T-helper 1 cell treated with Interleukin-12 subunit alpha and Interleukin-12 subunit beta and Interleukin-4 antibody, amounts not matched to agents 30 μg/mL and 1 μg/mL, for 36 hours (primary cell): ENCODE data around the gene ZMIZ1.
A peak's percentile ranks its signal among the peaks of the same experiment; 100 is the strongest.

Experiments used
- H3K27ac Mint-ChIP-seq: one replicate; pipeline ENCODE4 v1.8.0; 2021; ENCODE audit warnings: mild to moderate bottlenecking, mixed read lengths
- H3K27me3 Mint-ChIP-seq: one replicate; pipeline ENCODE4 v1.8.0; 2021; ENCODE audit warnings: low read depth, mixed read lengths
- H3K36me3 Mint-ChIP-seq: one replicate; pipeline ENCODE4 v1.8.0; 2021; ENCODE audit warnings: low read depth, mixed read lengths
- H3K4me1 Mint-ChIP-seq: one replicate; pipeline ENCODE4 v1.8.0; 2021; ENCODE audit warnings: low read depth, mixed read lengths
- H3K4me3 Mint-ChIP-seq: one replicate; pipeline ENCODE4 v1.8.0; 2021; ENCODE audit warnings: mild to moderate bottlenecking, moderate library complexity, mixed read lengths
- H3K9me3 Mint-ChIP-seq: one replicate; pipeline ENCODE4 v1.8.0; 2021; ENCODE audit warnings: mixed read lengths

ZMIZ1 gene

DNA sequence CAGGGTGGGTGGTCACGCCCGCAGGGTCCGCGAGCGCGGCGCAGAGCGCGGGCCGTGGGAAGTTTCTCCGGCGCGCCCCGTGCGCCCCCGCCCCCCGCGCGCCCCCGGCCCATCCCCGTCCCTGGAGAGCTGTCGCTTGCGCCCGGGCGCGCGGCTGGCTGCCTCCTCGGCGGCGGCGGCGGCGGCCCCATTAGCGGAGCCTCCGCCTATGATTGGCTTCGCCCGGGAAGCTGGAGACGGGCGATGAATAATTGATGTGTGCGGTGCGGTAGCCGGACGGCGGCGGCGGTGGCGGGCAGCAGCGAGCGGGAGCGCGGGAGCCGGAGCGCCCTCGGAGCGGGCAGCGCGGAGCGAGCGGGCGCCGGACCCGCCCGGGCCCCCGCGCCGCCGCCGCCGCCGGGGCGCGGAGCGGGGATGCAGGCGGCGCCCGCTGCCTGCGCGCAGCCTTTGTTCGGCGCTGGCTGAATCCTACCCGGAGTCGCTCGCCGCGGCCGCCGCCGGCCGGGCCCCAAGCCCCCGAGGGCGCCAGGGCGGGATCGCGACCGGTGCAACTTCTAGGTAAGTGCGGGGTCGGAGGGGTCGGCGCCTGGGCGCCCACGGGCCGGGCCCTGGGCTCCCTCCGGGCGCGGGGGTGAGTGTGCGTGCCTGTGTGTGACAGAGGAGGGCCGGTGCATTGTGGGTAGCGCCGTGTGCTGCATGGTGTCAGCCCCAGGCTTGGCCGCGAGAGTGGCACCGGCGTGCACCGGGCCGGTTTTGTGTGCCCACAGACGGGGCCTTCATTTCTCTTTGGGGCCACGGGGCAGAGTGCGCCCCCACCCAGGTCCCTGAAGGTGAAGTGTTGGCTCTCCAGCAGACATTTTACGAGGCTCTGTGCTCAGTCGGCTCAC is 174.7 kb downstream of the ZMIZ1 start:
- H3K4me1 Mint-ChIP-seq: peaks cover 62% of the 10 kb centered on the region
- H3K4me3 Mint-ChIP-seq: peak overlapping the region; percentile 90

DNA sequence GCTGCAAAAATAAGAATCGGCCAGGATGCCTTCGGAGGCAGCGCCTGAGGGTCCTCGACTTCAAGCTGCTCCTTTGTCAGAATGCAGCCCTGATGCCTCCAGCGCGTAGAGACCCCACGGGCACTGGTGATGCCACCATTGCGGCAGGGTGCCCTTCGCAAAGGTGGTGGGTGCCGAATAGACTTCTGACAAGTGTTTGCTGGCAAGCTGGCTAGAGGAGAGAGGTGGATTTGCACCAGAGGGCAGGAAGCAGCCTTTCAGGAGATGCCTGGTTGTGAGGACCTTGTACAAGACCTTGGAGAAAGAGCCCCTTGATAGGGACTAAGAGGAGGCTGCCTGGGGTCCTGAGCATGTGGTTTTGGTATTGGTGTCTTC is 175.3 kb downstream of the ZMIZ1 start:
- Mint-ChIP-seq H3K9me3 (no peaks in the 10 kb centered on the region), H3K4me3 (peak overlapping the region; percentile 90), H3K36me3 (peaks cover 11% of the 10 kb centered on the region), H3K27me3 (no peaks in the 10 kb centered on the region), H3K27ac (peak overlapping the region; percentile 97), H3K4me1 (peaks cover 61% of the 10 kb centered on the region)

More for the DNA sequence above, 174.7 kb downstream of the ZMIZ1 start:
- Mint-ChIP-seq H3K36me3 (peaks cover 11% of the 10 kb centered on the region), H3K27ac (peak overlapping the region; percentile 97), H3K9me3 (no peaks in the 10 kb centered on the region), H3K27me3 (no peaks in the 10 kb centered on the region)

DNA sequence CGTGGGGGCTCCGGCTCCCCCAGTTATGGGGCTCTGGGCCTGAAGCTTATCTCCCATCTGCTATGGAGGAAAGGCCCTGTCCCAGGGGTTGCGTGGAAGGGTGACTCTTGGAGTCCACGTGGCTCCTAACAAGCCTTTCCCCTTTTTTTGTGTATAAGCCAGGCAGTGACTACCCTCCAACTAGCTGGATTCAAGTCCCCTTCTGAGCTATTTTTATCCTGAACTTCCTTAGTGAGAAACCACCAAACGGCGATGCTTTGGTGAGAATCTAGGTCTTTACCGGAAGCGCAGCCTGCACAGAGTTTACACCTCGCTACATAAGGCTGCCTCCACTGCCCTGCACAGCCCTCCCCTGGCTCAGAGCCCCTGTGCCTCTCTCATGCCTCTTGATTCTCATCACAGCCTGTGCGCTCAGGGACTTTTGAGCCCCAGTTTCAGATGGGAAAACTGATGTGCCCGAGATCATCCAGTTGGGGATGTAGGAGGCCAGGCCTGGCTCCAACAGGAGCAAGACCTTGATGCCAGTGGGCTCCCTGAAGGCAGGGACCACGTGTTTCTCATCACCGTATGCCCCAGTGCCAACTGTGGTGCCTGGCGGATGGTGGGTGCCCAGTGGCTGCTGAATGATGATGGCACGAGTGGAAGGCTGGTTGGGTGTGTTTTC is 176.2 kb downstream of the ZMIZ1 start:
- no peaks in the 10 kb centered on the region for H3K9me3 Mint-ChIP-seq
- H3K27me3 Mint-ChIP-seq: no peaks in the 10 kb centered on the region
- peaks cover 11% of the 10 kb centered on the region for H3K36me3 Mint-ChIP-seq
- peak overlapping the region; percentile 90 for H3K4me3 Mint-ChIP-seq
- H3K4me1 Mint-ChIP-seq: peaks cover 69% of the 10 kb centered on the region
- peak overlapping the region; percentile 97 for H3K27ac Mint-ChIP-seq

DNA sequence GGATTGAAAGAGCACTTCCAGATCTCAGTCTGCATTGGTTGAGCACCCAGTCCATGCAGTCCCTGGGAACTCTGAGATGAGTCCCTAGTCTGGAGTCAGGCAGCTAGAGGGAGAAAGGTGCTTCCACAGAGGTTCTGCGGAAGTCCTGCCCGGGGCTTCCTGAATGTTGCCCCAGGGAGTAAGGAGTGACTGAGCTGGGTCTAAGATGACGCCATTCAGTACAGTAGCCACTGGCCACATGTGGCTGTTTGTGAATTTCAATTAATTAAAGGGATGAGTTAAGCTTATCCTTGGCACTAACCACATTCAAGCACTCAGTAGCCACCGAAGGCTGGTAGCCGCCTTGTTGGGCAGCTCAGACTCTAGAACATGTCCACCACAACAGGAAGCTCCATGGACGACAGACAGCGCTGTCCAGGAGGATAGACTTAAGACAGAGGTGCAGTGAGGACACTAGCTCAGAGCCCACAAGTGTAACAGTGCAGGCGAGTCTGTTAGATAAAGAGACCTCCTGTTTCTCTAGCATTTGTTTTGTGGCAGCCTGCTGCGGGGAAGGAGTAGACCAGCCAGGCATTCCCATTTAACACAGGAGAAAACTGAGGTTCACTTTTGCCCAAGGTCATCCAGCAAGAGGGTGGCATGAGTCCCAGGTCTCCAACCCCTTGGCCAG is 176.9 kb downstream of the ZMIZ1 start:
- H3K27ac Mint-ChIP-seq: peak overlapping the region; percentile 97

DNA sequence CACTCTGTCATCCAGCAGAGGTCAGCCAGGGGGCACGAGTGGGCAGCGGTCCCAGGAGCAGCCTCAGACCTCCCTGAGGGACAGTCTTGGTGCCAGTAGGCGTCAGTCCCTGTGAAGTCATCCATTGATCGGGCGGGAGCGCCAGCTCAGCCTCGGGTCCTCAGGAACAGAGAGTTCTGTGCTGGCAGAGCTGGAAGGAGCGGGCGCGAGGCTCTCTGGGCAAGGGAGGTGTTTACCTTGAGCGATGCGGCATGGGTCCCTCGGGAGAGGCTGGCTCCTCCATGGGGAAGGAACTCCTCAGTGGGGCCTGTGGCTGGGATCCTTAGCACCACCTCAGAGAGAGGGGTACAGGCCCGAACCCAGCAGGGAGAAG is 177.4 kb downstream of the ZMIZ1 start:
- peak overlapping the region; percentile 97 for H3K27ac Mint-ChIP-seq
- H3K9me3 Mint-ChIP-seq: no peaks in the 10 kb centered on the region
- peaks cover 9% of the 10 kb centered on the region for H3K36me3 Mint-ChIP-seq
- H3K4me1 Mint-ChIP-seq: peaks cover 71% of the 10 kb centered on the region
- H3K4me3 Mint-ChIP-seq: peak overlapping the region; percentile 90
- H3K27me3 Mint-ChIP-seq: no peaks in the 10 kb centered on the region

More for the DNA sequence above, 176.9 kb downstream of the ZMIZ1 start:
- no peaks in the 10 kb centered on the region for H3K27me3 Mint-ChIP-seq
- peaks cover 11% of the 10 kb centered on the region for H3K36me3 Mint-ChIP-seq
- H3K9me3 Mint-ChIP-seq: no peaks in the 10 kb centered on the region
- peaks cover 71% of the 10 kb centered on the region for H3K4me1 Mint-ChIP-seq
- peak overlapping the region; percentile 90 for H3K4me3 Mint-ChIP-seq

DNA sequence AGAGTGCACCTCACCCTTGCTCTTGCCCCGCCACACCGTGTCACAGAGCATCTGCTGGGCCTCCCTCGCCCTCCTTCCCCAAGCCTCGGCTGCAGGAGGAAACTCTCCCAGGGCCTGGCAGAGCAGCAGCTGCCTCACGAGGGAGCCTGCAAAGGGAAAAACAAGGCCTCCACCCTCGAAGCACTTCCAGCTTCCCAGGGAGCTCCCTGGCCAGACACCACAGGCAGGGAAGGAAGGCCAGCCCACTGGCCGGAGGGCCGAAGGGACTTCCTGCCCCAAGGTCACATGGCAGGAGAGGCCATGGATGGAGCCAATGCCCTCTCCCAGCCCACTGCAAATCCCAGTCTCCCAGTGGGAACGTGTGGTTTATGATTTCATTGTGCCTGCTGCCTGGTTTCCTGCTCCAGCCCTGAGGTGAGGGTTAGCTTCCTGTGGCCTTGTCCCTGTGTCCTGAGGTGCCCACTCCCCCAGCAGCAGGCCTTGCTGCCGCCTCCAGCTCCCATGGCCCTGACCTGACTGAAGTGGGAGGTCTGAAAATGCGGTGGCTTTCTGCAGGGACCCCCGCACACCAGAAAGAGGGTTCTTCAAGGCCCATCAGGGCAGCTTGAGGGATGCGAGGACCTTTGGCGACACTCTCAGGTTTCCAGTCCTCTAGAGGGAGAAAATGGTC is 178.0 kb downstream of the ZMIZ1 start:
- peaks cover 9% of the 10 kb centered on the region for H3K36me3 Mint-ChIP-seq
- H3K9me3 Mint-ChIP-seq: no peaks in the 10 kb centered on the region
- H3K27me3 Mint-ChIP-seq: no peaks in the 10 kb centered on the region
- H3K4me3 Mint-ChIP-seq: no peak overlapping the region
- peak overlapping the region; percentile 45 for H3K27ac Mint-ChIP-seq
- peaks cover 70% of the 10 kb centered on the region for H3K4me1 Mint-ChIP-seq

DNA sequence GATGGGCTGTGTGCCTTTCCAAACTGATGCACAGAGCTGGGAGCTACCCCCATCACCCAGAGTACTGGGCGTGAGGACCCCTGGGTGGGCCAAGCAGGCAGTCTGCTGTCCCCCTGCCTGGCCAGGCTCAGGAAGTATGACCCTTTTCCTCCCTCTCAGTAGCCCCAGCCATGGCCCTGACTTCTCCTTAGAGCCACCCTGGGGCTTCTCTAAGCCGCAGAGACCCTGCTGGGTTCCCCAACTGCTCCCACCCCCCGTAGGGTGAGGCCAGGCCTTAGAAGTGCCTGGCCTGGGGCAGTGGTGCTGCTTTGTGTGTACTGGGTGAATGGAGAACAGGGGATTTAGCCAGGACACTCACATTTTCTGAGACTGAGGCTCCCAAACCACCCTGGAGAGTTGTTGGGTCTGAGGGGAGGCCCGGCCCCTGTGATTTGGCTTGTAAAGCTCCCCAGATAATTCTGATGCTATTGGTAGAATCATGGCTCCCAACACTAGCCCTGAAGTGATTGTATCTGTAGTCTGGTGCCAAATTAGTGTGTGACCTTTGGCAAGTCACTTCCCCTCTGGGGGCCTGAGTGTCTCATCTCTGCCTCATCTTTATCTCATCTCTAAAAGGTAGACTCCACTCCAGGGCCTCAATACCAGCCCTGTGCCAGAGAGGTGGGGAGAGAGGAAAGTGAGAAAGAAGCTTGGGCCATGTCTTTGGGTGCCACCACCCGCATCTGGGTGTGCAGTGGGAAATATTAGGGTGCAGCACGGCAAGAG is 178.8 kb downstream of the ZMIZ1 start:
- H3K27me3 Mint-ChIP-seq: no peaks in the 10 kb centered on the region
- H3K4me1 Mint-ChIP-seq: peaks cover 69% of the 10 kb centered on the region
- H3K4me3 Mint-ChIP-seq: peak overlapping the region; percentile 62
- H3K36me3 Mint-ChIP-seq: peaks cover 9% of the 10 kb centered on the region
- no peaks in the 10 kb centered on the region for H3K9me3 Mint-ChIP-seq
- H3K27ac Mint-ChIP-seq: peak overlapping the region; percentile 86

DNA sequence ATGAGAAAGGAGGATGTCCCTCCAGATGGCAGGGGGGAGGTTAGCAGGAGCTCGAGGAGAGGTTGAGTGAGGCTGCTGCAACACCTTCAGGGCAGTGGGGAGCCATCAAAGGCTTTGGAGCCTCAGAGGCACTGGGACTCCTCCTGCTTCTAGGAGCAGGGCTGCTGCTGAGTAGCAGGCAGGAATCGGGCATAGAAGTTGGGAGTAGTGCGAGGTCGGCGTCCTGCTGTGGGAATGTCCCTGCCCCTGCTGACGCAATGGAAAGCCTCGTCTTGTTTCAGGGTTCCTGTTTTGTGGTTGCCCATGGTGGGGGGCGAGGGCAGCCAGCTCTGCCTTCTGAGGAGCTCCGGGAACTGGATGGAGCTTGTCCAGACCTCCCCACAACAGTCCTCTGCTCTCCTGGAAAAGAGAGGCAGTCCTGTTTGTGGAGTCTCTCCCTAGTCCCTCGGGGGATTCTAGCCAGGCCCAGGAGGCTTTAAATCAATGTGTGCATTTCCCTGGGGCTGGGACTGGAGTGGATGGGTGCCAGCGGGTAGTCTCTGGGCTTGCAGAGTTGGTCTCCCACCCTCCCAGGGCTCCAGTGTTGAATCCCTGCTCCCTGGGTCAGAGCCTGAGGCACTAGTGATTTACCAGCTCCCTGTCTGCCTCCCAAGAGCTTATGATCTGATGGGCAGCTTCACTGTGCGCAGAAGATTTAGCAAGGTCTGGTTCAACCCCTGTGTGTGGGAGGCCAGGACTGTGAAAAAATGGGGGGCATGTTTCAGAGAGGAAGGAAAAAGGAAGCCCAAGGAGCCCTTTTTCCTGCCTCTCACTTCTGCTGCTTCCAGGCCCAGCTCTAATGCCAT is 179.8 kb downstream of the ZMIZ1 start:
- Mint-ChIP-seq H3K36me3 (peaks cover 9% of the 10 kb centered on the region), H3K4me1 (peaks cover 74% of the 10 kb centered on the region), H3K4me3 (peak overlapping the region; percentile 62), H3K9me3 (no peaks in the 10 kb centered on the region), H3K27ac (peak overlapping the region; percentile 86), H3K27me3 (no peaks in the 10 kb centered on the region)

DNA sequence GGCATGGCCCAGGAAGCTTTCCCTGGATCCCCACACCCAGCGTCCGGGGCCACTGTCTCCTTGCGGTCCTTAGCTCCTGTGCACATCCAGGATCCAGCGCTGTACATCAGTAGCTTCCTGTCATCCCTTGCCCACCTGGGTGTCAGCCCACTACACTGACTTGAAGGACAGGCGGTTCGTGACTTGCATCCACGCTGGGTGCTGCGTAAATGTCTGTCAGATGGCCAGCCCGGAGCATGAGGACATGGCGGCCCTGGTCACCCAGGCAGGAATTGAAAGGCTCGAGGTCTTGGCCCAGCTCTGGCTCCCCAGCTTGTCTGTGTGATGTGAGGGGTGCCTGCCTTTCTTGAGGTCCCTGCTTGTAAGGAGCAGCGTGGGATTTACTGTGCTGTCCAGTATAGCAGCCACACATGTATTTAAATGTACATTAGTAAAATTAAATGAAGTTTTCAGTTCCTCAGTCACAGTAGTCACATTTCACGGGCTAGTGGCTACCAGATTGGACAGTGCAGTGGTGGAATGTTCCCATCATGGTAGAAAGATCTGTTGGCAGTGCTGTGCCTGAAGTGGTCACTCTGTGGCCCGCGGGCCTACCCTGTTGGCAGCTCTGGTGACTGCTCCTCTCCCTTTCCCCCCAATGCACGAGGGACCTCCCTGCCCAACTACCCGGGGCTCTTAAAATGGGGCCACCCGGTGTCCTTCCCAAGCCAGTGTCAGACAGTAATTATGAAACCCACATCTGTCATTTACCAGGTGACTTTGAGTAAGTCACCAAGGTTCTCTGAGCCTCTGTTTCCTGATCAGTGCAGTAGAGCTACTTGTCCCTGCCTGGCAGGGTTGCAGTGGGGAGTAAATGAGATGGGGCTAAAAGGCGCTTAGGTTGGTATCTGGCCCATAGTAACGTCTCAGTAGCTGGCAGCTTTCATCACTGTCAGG is 180.7 kb downstream of the ZMIZ1 start:
- peaks cover 69% of the 10 kb centered on the region for H3K4me1 Mint-ChIP-seq
- H3K9me3 Mint-ChIP-seq: no peaks in the 10 kb centered on the region
- peaks cover 4% of the 10 kb centered on the region for H3K36me3 Mint-ChIP-seq
- peak overlapping the region; percentile 84 for H3K27ac Mint-ChIP-seq
- peak overlapping the region; percentile 57 for H3K4me3 Mint-ChIP-seq
- no peaks in the 10 kb centered on the region for H3K27me3 Mint-ChIP-seq

DNA sequence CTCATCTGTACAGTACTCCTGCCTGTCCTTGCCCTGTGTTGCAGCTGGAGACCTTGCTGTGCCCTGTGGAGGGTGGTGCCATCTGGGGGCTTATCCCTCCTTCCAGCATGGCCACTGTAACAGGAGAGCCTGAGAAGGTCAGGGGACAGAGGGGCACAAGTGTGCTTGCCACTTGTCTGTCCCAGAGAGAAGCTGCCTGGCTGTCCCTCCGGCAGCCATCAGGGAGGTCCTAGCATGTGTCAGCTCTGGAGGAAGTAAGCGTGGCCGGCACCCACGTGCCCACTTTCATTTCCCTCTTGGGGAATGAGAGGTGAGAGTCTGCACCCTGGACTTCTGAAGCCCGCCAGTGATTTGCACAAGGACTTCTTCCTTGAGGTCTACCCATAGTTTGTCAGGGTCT is 181.5 kb downstream of the ZMIZ1 start:
- peak overlapping the region; percentile 51 for H3K4me3 Mint-ChIP-seq
- peaks cover 61% of the 10 kb centered on the region for H3K4me1 Mint-ChIP-seq
- peak overlapping the region; percentile 84 for H3K27ac Mint-ChIP-seq
- H3K9me3 Mint-ChIP-seq: no peaks in the 10 kb centered on the region
- no peaks in the 10 kb centered on the region for H3K27me3 Mint-ChIP-seq
- H3K36me3 Mint-ChIP-seq: peaks cover 2% of the 10 kb centered on the region

DNA sequence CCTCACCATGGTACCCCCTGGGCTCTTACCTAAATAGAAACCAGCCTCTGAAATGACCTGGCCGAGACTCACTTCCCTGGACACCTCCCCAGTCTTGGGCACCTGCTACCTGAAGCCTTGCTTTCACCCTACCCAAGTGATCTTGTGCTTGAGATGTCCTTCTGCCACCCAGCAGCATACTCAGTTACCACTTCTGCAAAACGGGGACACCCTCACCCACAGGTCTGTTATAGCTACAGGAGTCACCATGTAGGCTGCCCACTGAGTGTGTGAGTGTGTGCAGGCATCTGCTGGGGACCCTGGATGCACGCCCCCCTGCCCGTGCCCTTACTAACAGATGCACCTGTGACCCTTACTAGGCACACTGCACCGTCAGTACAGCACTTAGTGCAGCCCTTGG is 183.7 kb downstream of the ZMIZ1 start:
- H3K27me3 Mint-ChIP-seq: no peaks in the 10 kb centered on the region
- no peak overlapping the region for H3K4me3 Mint-ChIP-seq
- peaks cover 2% of the 10 kb centered on the region for H3K36me3 Mint-ChIP-seq
- H3K27ac Mint-ChIP-seq: no peak overlapping the region
- peaks cover 49% of the 10 kb centered on the region for H3K4me1 Mint-ChIP-seq
- no peaks in the 10 kb centered on the region for H3K9me3 Mint-ChIP-seq

DNA sequence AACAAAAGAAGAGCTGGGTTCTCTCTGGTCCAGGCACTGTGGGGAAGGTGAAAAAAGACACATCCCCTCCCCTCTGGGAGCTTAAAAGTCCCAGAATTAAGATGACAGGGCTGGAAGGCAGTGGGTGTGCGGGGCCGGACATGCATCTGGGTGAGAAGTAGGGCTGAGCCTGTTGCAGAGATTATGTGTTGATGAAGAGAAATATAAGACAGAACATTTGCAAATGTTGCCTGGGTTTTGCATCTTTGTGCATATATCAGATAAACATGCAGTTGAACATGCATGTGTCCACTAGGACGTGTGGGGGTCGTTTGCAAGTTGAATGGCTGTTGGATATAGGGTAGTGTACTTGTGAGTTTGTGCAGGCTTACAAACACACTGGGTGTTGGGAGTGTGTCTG is 184.2 kb downstream of the ZMIZ1 start:
- Mint-ChIP-seq H3K9me3 (no peaks in the 10 kb centered on the region), H3K27ac (no peak overlapping the region), H3K4me3 (no peak overlapping the region), H3K4me1 (peaks cover 43% of the 10 kb centered on the region), H3K36me3 (peaks cover 2% of the 10 kb centered on the region), H3K27me3 (no peaks in the 10 kb centered on the region)
